ENCODE measurements around the gene ACIN1.

GRCh38 chr14:23053426-23053825 lies 41.5 kb downstream of the ACIN1 start:
- TF ChIP-seq, protein P1, sequence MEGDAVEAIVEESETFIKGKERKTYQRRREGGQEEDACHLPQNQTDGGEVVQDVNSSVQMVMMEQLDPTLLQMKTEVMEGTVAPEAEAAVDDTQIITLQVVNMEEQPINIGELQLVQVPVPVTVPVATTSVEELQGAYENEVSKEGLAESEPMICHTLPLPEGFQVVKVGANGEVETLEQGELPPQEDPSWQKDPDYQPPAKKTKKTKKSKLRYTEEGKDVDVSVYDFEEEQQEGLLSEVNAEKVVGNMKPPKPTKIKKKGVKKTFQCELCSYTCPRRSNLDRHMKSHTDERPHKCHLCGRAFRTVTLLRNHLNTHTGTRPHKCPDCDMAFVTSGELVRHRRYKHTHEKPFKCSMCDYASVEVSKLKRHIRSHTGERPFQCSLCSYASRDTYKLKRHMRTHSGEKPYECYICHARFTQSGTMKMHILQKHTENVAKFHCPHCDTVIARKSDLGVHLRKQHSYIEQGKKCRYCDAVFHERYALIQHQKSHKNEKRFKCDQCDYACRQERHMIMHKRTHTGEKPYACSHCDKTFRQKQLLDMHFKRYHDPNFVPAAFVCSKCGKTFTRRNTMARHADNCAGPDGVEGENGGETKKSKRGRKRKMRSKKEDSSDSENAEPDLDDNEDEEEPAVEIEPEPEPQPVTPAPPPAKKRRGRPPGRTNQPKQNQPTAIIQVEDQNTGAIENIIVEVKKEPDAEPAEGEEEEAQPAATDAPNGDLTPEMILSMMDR (conservative IDR thresholded peaks at IDR 0.05; ENCODE audit: low read depth in 2 of 2), result no peak
- TF ChIP-seq EZH2 (IDR thresholded peaks at IDR 0.05; ENCODE audit: low read depth, unreplicated experiment) (no peak), EZH2phosphoT487 (IDR thresholded peaks at IDR 0.05; ENCODE audit: unreplicated experiment) (no peak), ZNF331 (CRISPR knock-in tag; IDR thresholded peaks at IDR 0.05; ENCODE audit: low read depth) (no peak), REST (IDR thresholded peaks at IDR 0.05; ENCODE audit: unreplicated experiment) (no peak)

All from GM23338 (cell line).